WTC11 (cell line): ENCODE data around the gene EVL.

Experiments
- CBFB ChIP-seq: sonication (generic); formaldehyde crosslinking; IDR thresholded peaks from 2 replicates; pipeline ENCODE4 v1.8.1; 2022; ENCODE audit warnings: mild to moderate bottlenecking, low read depth, missing genetic modification reagents
- ELF4 ChIP-seq: sonication (generic); formaldehyde crosslinking; IDR thresholded peaks from 2 replicates; pipeline ENCODE4 v1.8.1; 2022; ENCODE audit warnings: low read depth, mild to moderate bottlenecking, moderate library complexity, missing genetic modification reagents
- FOXP1 ChIP-seq: sonication (generic); formaldehyde crosslinking; IDR thresholded peaks from 2 replicates; pipeline ENCODE4 v1.8.0; 2022; ENCODE audit warnings: missing genetic modification reagents, mild to moderate bottlenecking, moderate library complexity, borderline replicate concordance
- NR2C2 ChIP-seq: sonication (generic); formaldehyde crosslinking; IDR thresholded peaks from 2 replicates; pipeline ENCODE4 v1.8.0; 2022; ENCODE audit warnings: mild to moderate bottlenecking, missing genetic modification reagents
- ZNF232 ChIP-seq: sonication (generic); formaldehyde crosslinking; IDR thresholded peaks from 2 replicates; pipeline ENCODE4 v1.8.0; 2022; ENCODE audit warnings: mild to moderate bottlenecking, missing genetic modification reagents
- TF ChIP-seq, protein P1 (sequence below): fragments of 200-600 bp; IDR thresholded peaks from 2 replicates; pipeline ENCODE4 v1.8.0; 2022; ENCODE audit warnings: antibody characterized with exemption
- TF ChIP-seq, protein P2 (sequence below): sonication (generic); formaldehyde crosslinking; IDR thresholded peaks from 2 replicates; pipeline ENCODE4 v1.8.1; 2022; ENCODE audit warnings: mild to moderate bottlenecking, missing genetic modification reagents, moderate library complexity, borderline replicate concordance
- TF ChIP-seq, protein P3 (sequence below): sonication (generic); formaldehyde crosslinking; IDR thresholded peaks from 2 replicates; pipeline ENCODE4 v1.8.0; 2022; ENCODE audit warnings: mild to moderate bottlenecking, missing genetic modification reagents
- TF ChIP-seq, protein P4 (sequence below): fragments of 250-450 bp; sonication (Bioruptor Pico); IDR thresholded peaks from 2 replicates; pipeline ENCODE4 v1.9.0; 2021; ENCODE audit warnings: mild to moderate bottlenecking
- TF ChIP-seq, protein P5 (sequence below): sonication (generic); formaldehyde crosslinking; IDR thresholded peaks from 2 replicates; pipeline ENCODE4 v1.8.0; 2022; ENCODE audit warnings: mild to moderate bottlenecking, missing genetic modification reagents
- TF ChIP-seq, protein P6 (sequence below): sonication (generic); formaldehyde crosslinking; IDR thresholded peaks from 2 replicates; pipeline ENCODE4 v1.8.1; 2023; ENCODE audit warnings: mild to moderate bottlenecking, missing genetic modification reagents, moderate library complexity
- TF ChIP-seq, protein P7 (sequence below): sonication (generic); formaldehyde crosslinking; IDR thresholded peaks from 2 replicates; pipeline ENCODE4 v1.8.0; 2023; ENCODE audit warnings: mild to moderate bottlenecking, missing genetic modification reagents

DNA sequence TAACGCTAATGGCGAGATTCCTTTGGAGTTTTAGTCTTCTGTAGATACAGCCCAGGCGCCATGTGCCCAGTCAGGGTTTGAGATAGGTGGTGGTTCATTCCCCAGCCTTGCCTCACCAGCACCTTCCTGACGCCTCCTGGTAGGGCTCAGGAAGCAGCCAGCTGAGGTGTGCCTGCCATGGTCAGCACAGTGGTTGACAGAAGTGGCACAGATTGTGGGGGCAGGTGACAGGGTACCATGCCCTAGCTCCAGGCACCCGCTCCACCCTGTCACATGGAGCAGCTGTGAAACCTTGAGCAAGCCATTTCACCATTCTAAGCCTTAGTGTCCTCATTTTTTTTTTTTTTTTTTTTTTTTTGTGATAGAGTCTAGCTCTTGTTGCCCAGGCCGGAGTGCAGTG lies 45.6 kb downstream of the EVL start:
- TF ChIP-seq, protein P1, sequence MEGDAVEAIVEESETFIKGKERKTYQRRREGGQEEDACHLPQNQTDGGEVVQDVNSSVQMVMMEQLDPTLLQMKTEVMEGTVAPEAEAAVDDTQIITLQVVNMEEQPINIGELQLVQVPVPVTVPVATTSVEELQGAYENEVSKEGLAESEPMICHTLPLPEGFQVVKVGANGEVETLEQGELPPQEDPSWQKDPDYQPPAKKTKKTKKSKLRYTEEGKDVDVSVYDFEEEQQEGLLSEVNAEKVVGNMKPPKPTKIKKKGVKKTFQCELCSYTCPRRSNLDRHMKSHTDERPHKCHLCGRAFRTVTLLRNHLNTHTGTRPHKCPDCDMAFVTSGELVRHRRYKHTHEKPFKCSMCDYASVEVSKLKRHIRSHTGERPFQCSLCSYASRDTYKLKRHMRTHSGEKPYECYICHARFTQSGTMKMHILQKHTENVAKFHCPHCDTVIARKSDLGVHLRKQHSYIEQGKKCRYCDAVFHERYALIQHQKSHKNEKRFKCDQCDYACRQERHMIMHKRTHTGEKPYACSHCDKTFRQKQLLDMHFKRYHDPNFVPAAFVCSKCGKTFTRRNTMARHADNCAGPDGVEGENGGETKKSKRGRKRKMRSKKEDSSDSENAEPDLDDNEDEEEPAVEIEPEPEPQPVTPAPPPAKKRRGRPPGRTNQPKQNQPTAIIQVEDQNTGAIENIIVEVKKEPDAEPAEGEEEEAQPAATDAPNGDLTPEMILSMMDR: no peak
- TF ChIP-seq, protein P2, sequence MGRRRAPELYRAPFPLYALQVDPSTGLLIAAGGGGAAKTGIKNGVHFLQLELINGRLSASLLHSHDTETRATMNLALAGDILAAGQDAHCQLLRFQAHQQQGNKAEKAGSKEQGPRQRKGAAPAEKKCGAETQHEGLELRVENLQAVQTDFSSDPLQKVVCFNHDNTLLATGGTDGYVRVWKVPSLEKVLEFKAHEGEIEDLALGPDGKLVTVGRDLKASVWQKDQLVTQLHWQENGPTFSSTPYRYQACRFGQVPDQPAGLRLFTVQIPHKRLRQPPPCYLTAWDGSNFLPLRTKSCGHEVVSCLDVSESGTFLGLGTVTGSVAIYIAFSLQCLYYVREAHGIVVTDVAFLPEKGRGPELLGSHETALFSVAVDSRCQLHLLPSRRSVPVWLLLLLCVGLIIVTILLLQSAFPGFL: no peak
- TF ChIP-seq, protein P3, sequence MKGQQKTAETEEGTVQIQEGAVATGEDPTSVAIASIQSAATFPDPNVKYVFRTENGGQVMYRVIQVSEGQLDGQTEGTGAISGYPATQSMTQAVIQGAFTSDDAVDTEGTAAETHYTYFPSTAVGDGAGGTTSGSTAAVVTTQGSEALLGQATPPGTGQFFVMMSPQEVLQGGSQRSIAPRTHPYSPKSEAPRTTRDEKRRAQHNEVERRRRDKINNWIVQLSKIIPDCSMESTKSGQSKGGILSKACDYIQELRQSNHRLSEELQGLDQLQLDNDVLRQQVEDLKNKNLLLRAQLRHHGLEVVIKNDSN (CRISPR knock-in tag): no peak
- TF ChIP-seq NR2C2 (CRISPR knock-in tag) (no peak), FOXP1 (no peak), CBFB (CRISPR knock-in tag) (no peak), ZNF232 (CRISPR knock-in tag) (no peak), ELF4 (CRISPR knock-in tag) (no peak)
- TF ChIP-seq, protein P4, sequence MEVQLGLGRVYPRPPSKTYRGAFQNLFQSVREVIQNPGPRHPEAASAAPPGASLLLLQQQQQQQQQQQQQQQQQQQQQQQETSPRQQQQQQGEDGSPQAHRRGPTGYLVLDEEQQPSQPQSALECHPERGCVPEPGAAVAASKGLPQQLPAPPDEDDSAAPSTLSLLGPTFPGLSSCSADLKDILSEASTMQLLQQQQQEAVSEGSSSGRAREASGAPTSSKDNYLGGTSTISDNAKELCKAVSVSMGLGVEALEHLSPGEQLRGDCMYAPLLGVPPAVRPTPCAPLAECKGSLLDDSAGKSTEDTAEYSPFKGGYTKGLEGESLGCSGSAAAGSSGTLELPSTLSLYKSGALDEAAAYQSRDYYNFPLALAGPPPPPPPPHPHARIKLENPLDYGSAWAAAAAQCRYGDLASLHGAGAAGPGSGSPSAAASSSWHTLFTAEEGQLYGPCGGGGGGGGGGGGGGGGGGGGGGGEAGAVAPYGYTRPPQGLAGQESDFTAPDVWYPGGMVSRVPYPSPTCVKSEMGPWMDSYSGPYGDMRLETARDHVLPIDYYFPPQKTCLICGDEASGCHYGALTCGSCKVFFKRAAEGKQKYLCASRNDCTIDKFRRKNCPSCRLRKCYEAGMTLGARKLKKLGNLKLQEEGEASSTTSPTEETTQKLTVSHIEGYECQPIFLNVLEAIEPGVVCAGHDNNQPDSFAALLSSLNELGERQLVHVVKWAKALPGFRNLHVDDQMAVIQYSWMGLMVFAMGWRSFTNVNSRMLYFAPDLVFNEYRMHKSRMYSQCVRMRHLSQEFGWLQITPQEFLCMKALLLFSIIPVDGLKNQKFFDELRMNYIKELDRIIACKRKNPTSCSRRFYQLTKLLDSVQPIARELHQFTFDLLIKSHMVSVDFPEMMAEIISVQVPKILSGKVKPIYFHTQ: no peak
- TF ChIP-seq, protein P5, sequence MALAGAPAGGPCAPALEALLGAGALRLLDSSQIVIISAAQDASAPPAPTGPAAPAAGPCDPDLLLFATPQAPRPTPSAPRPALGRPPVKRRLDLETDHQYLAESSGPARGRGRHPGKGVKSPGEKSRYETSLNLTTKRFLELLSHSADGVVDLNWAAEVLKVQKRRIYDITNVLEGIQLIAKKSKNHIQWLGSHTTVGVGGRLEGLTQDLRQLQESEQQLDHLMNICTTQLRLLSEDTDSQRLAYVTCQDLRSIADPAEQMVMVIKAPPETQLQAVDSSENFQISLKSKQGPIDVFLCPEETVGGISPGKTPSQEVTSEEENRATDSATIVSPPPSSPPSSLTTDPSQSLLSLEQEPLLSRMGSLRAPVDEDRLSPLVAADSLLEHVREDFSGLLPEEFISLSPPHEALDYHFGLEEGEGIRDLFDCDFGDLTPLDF (CRISPR knock-in tag): no peak
- TF ChIP-seq, protein P6, sequence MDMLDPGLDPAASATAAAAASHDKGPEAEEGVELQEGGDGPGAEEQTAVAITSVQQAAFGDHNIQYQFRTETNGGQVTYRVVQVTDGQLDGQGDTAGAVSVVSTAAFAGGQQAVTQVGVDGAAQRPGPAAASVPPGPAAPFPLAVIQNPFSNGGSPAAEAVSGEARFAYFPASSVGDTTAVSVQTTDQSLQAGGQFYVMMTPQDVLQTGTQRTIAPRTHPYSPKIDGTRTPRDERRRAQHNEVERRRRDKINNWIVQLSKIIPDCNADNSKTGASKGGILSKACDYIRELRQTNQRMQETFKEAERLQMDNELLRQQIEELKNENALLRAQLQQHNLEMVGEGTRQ (CRISPR knock-in tag): no peak
- TF ChIP-seq, protein P7, sequence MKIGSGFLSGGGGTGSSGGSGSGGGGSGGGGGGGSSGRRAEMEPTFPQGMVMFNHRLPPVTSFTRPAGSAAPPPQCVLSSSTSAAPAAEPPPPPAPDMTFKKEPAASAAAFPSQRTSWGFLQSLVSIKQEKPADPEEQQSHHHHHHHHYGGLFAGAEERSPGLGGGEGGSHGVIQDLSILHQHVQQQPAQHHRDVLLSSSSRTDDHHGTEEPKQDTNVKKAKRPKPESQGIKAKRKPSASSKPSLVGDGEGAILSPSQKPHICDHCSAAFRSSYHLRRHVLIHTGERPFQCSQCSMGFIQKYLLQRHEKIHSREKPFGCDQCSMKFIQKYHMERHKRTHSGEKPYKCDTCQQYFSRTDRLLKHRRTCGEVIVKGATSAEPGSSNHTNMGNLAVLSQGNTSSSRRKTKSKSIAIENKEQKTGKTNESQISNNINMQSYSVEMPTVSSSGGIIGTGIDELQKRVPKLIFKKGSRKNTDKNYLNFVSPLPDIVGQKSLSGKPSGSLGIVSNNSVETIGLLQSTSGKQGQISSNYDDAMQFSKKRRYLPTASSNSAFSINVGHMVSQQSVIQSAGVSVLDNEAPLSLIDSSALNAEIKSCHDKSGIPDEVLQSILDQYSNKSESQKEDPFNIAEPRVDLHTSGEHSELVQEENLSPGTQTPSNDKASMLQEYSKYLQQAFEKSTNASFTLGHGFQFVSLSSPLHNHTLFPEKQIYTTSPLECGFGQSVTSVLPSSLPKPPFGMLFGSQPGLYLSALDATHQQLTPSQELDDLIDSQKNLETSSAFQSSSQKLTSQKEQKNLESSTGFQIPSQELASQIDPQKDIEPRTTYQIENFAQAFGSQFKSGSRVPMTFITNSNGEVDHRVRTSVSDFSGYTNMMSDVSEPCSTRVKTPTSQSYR: no peak
